HG03159 (cell line): Measurements from ENCODE around the gene CDCA3.

ENCODE experiments used
- ATAC-seq: cut with Tn5 transposase; IDR thresholded peaks from one replicate; pipeline ENCODE4 v1.9.1; 2021; ENCODE audit warnings: mild to moderate bottlenecking, moderate library complexity; ENCODE audit not compliant: unreplicated experiment

CDCA3 gene

DNA sequence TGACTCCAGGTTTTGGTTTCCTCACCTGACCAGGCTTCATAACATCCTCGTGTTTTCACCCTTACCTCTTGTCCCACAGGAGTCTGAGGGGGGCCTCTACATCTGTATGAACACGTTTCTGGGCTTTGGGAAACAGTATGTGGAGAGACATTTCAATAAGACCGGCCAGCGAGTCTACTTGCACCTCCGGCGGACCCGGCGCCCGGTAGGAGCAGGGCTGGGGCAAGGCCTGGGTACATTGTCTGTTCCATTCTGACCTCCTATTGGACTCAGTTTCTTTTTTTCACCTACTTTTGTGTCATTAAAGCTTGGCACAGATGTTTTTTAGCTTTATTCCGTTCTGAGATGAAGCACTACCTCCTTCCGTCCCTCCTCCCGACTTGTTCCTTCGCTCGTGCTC is 4.2 kb upstream of the CDCA3 start:
- ATAC-seq = no peak

DNA sequence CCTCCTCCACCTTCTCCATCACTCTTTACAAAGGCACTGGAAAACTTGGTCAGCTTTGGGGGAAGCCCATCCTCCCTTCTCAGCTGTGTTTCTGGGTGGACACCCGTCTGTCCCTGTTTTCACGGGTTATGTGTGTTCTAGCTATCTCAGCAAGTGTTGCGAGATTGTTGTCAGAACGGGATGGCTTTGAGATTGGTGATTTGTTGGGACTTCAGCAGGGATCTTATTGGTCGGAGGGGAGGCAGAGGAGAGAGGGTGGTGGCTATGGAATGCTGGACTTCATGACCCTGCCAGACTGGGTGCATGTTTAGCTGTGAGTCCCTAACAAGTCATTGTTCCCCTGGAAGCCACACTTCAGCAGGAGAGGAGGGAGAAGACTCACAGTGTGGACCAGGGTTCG is 3.0 kb upstream of the CDCA3 start:
- no peak for ATAC-seq

DNA sequence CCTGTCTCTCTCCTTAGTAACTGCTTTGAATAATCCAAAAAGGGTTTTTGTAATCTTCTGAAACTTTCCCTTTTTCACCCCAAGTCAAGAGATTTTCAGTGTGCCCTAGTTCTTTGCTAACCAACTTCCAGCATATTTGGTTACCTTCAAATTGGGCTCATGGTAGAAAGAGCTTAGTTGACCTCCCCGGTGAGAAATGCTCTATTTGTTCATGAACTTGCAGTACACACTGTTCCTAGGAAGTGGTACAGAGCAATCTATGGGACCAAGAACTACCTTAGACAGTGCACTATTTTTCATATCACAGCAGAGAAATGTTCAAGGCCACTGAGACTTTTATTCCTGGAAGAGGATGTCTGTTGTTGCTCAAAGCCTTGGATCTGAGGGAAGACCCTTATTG is 2.5 kb upstream of the CDCA3 start:
- ATAC-seq = no peak

DNA sequence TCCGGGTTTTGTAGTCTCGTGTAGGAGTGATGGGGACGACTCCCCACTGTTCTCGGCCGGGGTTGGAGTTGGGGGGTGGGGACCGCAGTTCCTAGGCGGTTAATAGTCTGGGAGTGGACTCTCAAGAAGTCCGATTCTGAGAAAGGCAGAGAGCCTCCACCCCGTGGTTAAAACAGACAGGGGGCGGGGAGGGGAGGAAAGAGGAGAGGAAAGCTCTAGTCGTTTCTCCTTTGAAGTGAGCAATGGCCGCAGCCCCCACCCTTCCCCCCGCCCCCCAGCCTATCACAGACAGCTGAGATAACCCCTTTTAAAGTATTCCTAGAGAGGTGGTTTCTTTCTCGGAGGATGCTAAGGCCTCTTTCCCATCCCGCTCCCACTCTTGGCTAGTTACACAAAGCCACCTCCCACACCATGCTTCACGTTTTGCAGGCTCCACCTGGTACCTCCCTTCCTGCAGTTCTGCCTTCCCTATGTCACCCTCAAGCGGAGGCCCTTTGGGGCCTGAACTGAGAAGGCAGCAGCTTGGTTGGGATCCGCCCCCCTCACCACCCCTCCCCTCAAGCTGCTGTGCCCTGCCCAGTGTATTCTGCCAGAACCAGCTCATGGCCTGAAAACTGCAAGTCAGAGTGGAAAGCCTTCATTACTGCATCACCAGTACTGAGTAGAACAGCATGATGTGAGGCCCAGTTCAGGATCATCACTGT is 1.7 kb upstream of the CDCA3 start:
- ATAC-seq = no peak

DNA sequence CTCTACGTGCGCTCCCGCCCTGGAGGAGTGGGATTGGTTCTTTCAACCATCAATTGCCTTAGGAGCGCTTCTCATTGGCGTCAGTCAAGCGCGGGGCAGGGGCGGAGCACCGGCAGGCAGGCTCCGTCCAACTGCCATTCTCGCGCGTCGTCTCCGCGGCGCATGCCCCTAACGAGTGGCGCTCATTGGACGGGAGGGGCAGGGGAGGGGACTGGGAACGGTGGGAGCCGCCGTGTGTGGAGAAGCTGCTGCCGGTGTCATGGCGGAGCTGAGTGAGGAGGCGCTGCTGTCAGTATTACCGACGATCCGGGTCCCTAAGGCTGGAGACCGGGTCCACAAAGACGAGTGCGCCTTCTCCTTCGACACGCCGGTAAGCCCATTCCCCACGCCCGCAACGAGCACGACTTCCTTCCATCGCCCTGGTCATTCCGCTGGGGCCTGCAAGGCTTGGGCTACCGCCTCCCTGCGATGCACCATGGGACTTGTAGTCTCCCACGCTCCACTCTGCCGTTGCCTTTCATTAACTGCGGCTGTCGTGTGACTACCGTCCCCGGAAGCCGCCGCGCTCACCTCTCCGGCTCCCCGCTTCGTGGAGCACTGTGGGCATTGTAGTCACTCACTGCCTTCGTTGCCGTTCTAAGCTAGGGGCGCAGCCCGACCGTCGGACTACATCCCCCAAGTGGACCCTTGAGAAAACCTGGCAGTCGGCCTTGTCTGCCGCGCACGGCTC is 1.0 kb upstream of the CDCA3 start, which contains the start of gene USP5:
TSS of gene USP5 (plus strand) at position 230 of the 730 bp plus-strand sequence. CDS start at position 260, 30 bp downstream.
- peak; percentile 68 for ATAC-seq

DNA sequence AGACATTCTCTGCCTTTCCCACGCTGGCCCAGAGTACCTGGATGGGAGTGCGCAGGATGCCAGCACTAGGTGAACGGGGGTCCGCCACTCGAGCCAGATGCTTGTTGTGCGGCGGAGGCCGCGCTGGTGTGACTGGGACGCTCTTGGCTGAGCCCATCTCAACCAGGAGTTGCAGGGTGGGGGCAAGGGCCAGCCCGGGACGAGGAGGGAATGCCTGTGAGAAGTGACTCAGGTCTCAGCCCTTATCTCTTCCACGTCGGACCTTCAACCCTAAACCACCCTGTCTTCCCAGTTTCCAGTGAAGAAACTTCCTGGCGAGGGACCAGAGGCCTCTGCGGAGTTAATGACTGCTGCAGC is 312 bp downstream of the CDCA3 start:
- no peak for ATAC-seq

DNA sequence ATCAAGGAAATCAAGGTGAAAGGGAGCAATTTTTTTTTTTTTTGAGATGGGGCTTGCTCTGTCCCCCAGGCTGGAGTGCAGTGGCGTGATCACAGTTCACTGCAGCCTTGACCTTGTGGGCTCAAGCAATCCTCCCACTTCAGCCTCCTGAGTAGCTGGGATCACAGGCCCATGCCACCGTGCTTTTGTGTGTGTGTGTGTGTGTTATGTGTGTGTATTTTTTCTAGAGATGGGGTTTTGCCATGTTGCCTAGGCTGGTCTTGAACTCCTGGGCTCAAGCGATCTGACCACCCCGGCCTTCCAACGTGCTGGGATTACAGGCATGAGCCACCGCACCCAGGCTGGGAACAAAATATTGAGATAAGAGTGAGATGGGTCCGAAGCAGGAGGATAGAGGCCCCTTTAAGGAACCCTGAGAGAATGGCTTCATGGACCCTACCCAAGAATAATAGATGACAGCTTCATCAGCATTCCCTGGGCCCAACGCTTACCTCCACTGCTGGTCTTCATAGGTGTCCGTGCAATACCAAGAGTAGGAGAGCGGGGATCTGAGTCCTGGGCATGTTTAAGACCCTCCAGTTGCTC is 1.0 kb downstream of the CDCA3 start:
- ATAC-seq = no peak

DNA sequence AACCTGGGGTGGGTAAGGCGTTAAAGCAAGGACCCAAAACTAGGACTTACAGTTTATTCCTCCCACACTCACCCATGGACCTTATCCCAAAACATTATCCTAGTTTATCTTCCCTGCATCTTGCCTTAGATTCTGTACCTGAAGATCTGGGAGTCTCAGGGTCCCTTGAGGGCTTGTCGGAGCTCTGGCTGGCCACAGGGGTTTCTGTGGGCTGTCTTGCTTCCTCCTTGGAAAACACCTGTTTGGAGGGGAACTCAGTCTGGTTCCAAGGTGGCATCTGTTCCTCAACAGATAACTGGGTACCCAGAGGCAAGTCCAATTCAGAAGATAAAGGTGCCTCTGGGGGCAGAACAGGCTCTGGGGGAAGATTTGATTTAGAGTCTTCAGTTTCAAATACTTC is 1.7 kb downstream of the CDCA3 start:
- no peak for ATAC-seq

DNA sequence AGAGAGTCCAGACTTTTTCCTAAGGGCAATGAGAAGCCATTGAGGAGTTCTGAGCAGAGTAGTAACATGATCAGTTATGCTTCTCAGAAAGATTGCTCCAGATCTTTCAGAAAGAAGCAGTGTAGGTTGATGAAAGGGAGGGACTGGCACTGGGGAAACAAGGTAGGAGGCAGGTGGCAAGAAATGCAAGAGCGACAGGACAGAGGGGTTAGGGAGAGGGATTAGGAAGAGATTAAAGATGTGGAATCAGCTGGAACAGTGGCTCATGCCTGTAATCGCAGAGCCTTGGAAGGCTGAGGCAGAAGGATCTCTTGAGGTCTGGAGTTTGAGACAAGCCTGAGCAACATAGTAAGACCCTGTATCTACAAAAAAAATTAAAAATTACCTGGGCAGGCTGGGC is 3.4 kb downstream of the CDCA3 start:
- ATAC-seq = no peak

DNA sequence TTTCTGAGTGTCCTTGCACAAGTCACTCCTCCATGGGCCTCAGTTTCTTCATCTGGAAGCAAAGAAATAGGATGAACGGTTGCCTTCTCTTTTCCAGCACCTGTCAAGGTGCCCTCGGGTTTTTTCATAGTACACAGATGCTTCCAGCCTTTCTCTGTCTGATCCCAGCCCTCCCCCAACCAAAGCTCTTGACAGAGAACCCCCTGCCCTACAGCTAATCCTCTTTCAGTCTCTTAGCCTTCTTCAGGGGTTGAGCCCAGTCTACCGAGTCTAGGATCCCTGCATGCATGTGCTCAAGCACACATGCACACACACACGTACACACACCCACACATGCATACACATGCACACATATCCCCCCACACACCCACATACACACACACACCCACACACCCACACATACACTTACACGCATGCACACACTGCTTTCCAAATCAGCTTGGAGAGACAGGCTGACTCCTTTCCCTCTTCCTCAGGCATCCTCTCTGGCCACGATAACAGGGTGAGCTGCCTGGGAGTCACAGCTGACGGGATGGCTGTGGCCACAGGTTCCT is 4.7 kb downstream of the CDCA3 start:
- ATAC-seq = no peak

DNA sequence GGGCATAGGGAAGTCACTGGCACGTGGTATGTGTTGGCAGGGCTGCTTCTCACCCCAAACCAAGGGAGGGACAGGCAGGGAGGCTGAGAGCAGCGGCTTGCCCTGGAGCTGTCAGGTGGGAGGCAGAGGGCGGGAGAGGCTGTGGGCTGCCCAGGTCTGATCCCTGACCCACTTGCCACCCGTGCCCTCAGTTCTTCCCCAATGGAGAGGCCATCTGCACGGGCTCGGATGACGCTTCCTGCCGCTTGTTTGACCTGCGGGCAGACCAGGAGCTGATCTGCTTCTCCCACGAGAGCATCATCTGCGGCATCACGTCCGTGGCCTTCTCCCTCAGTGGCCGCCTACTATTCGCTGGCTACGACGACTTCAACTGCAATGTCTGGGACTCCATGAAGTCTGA is 5.7 kb downstream of the CDCA3 start:
- ATAC-seq = no peak

DNA sequence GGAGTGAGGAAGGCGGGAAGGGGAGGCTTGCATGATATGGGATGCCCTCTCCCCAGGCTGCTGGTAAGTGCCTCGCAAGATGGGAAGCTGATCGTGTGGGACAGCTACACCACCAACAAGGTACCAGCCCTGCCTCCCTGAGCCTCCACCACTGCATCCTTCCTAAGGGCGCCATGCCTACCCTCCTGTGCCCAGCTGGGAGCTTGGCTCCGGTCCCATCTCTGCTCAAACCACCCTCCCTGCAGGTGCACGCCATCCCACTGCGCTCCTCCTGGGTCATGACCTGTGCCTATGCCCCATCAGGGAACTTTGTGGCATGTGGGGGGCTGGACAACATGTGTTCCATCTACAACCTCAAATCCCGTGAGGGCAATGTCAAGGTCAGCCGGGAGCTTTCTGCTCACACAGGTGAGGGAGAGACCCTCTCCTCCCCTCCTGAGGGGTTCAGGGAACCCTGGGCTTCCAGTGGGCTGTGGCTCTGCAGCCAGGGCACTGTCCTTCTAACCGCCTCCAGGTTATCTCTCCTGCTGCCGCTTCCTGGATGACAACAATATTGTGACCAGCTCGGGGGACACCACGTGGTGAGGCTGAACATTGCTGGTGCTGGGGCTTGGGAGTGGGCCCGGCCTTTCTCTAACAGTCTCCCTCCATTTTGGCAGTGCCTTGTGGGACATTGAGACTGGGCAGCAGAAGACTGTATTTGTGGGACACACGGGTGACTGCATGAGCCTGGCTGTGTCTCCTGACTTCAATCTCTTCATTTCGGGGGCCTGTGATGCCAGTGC is 7.8 kb downstream of the CDCA3 start:
- ATAC-seq = no peak

DNA sequence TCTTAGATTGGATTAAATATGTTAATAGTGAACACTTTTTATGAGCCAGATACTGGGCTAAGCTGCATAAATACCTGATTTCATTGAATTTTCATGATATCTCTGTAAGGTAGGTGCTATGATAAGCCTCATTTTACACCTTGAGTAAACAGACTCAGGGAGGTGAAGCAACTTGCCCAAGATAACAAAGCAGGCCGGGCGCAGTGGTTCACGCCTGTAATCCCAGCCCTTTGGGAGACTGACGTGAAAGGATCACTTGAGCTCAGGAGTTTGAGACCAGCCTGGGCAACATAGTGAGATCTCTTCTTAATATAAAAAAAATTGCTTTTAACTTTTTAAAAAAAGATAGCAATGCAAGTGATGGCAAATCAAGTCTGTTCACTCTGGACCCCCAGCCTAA is 9.0 kb downstream of the CDCA3 start:
- no peak for ATAC-seq

DNA sequence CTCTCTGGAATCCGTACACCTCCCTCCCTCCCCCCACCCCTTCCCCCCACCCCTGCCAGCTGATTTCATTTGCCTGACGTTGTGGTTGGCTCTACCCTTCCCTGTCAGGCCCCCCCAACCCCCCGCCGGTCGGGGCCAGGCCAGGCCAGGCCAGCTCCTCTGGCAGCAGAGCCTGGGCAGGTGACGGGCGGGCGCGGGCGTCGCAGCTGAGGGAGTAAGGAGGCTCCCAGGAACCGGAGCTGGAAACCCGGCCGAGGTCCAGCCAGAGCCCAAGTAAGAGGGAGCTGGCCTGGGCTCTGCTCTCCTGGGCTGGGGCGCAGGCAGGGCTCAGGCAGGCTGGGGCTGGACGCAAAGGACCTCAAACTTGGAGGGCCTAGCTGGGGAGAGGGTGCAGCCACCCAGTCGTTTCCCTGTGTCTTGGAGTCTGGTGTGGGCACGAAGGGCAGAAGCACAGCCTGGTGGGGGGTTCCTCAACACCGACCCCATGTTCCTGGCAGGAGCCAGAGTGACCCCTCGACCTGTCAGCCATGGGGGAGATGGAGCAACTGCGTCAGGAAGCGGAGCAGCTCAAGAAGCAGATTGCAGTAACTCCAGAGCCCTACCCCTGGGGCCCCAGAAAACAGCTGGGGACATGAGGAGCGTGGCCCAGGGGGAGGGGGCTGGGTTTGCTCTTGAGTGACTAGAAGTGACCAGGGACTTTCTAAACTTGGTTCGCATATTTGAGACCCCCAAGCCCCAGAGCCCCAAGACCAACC is 10.1 kb downstream of the CDCA3 start, which contains the start of gene GNB3:
TSS of gene GNB3 (plus strand) at position 165 of the 755 bp plus-strand sequence. CDS start at position 528, 363 bp downstream.
- ATAC-seq = no peak

DNA sequence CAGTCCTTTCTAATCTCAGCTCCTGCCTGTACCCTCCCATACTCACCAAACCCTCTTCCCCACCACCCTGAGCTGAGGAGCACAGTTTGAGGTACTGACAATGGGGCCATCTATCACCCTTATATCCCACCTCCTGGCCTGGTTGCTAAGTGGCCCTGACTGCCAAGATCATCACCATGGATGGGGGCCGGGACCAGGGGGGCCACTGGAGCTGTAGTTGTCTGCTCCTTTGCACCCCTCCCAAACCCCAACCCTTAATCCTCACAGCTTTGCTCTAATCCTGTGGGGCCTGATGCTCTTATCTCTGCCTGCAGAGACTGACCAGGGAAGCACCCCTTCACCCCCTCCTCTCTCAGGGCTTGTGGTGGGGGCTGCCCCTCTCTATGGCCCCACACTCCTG is 10.8 kb downstream of the CDCA3 start:
- no peak for ATAC-seq

DNA sequence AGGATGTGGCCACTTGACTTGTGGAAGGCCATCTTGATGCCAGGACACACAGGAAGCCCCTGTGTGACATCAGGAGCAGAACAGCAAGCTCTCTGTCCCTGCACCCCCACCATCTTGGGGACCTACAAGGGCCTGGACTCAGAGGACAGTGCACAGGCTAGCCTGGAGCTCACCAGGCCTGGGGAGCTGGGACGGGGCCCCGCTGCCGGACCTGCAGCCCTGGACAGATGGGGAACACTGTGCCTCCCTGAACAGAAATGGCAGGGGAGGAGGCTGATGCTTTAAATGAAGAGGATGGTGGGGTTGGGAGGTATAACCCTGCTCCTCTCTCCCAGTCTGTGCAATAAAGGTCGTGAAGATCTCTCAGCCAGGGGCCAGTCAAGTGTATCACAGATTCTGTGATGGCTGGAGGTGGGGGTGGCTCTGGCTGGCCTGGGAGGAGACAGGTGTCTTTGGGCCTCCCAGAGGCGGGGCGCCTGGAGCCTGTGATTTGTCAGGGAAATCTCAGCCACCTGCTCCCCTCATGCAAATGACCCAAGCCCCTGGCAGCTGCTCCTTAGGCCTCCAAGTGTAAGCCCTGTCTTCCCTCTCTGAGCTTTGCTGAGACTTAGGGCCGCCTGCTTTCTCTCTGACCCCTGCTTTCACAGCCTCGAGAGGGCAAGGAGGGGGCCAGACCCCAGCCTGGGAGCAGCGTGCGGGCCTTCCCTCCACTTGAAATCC is 11.4 kb downstream of the CDCA3 start:
- ATAC-seq = peak; percentile 75

DNA sequence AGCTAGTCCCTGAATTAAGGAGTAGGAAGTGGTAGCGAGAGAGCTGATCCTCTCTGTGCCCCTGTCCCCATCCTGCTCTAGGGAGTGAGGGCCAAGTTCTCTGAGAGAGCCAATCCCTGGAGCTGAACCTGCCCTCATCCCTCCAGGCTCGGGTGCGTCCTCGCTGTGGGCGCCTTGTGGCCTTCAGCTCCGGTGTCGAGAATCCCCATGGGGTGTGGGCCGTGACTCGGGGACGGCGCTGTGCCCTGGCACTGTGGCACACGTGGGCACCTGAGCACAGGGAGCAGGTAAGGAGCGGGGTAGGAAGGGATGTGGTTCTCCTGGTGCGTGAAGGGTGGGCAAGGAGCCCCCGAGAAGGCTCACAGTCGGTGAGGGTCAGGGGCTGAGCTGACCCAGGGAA is 12.2 kb downstream of the CDCA3 start:
- ATAC-seq = no peak

DNA sequence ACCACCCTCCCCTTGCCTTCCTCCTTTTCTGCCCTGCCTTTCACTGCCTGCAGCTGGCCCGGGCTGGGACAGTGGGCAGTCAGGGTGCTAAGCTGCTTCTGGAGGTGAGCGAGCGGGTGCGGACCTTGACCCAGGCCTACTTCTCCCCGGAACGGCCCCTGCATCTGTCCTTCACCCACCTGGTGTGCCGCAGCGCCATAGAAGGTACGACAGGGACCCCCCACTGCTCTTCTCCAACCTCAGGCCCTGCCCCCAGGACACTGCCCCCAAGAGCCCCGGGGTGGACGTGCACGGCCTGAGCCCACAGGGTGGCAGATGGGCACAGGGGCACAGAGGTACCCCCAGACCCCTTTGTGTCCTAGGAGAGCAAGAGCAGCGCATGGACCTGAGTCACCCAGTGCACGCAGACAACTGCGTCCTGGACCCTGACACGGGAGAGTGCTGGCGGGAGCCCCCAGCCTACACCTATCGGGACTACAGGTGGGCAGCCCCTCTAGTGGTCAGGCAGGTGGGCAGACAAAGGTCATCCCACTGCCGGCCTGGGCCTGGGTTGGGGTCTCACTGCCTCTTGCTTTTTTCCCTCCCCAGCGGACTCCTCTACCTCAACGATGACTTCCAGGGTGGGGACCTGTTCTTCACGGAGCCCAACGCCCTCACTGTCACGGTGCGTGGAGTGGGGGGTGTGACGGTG is 13.6 kb downstream of the CDCA3 start:
- no peak for ATAC-seq

DNA sequence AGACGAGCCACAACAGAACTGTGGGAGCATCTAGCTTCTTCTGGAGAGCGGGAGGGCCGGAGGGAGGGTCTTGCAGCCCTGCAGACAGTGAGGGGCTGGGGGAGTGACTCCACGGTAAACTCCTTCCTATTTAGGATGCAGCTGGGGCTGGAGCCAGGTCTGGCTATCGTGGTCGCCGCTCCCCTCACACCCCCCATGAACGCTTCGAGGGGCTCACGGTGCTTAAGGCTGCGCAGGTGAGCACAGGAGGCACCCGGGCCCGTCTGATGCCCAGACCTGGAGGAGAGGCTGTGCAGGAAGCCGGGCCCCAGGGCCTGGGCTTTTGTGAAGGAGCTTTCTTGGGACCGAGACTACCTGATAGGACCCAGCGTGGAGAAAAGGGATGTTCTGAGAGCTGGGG is 14.2 kb downstream of the CDCA3 start:
- ATAC-seq = no peak
